Activated naive CD4-positive, alpha-beta T cell treated with anti-CD3 and anti-CD28 coated beads, Interleukin-2, amount 50 U/mL, for 24 hours (primary cell): ENCODE results near the gene KRTAP4-5.
A peak's percentile ranks its signal among the peaks of the same experiment; 100 is the strongest.
"Not testable (repeated sequence)": the region's sequence is repeated elsewhere in the genome, so short reads cannot be mapped to it uniquely, and the experiment has no call there.

Source experiments
- H3K27ac Mint-ChIP-seq: one replicate; pipeline ENCODE4 v1.8.0; 2021; ENCODE audit warnings: mild to moderate bottlenecking, mixed read lengths
- H3K27me3 Mint-ChIP-seq: one replicate; pipeline ENCODE4 v1.8.0; 2021; ENCODE audit warnings: mixed read lengths
- H3K36me3 Mint-ChIP-seq: one replicate; pipeline ENCODE4 v1.8.0; 2021; ENCODE audit warnings: mixed read lengths
- H3K4me1 Mint-ChIP-seq: one replicate; pipeline ENCODE4 v1.8.0; 2021; ENCODE audit warnings: mixed read lengths
- H3K4me3 Mint-ChIP-seq: one replicate; pipeline ENCODE4 v1.8.0; 2021; ENCODE audit warnings: mild to moderate bottlenecking, mixed read lengths
- H3K9me3 Mint-ChIP-seq: one replicate; pipeline ENCODE4 v1.8.0; 2021; ENCODE audit warnings: mixed read lengths

The KRTAP4-5 gene

DNA sequence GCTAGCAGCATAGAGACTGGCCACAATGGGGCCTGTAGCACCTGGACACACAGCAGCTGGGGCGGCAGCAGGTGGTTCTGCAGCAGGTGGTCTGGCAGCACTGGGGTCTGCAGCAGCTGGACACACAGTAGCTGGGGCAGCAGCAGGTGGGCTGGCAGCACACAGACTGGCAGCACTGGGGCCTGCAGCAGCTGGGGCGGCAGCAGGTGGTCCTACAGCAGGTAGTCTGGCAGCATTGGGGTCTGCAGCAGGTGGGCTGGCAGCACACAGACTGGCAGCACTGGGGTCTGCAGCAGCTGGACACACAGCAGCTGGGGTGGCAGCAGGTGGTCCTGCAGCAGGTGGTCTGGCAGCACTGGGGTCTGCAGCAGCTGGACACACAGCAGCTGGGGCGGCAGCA, 10.6 kb upstream of the KRTAP4-5 start:
- H3K27ac Mint-ChIP-seq, H3K4me1 Mint-ChIP-seq, H3K4me3 Mint-ChIP-seq, H3K9me3 Mint-ChIP-seq, H3K27me3 Mint-ChIP-seq, H3K36me3 Mint-ChIP-seq: not testable (repeated sequence)

DNA sequence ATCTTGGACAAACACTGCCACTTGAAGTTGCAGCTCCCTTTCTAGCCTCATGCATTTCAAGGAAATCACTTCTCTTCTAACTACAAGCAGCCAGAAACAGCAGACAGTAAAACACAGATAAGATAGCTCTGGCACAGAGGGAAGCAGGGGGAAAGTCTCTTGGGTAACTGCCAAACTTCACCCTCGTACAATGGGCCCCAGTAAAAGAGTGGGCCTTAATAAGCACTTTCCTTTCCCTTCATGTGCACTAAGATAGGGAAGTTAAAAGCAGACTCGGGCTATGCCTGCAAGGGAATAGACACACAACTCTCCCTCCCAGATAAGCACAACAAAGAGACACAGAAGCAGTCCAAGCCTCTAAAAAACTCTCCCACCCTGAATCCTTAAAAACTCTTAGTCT, 4.2 kb upstream of the KRTAP4-5 start:
- Mint-ChIP-seq H3K9me3 (no peaks in the 10 kb centered on the region), H3K4me1 (no peaks in the 10 kb centered on the region), H3K36me3 (no peaks in the 10 kb centered on the region)

DNA sequence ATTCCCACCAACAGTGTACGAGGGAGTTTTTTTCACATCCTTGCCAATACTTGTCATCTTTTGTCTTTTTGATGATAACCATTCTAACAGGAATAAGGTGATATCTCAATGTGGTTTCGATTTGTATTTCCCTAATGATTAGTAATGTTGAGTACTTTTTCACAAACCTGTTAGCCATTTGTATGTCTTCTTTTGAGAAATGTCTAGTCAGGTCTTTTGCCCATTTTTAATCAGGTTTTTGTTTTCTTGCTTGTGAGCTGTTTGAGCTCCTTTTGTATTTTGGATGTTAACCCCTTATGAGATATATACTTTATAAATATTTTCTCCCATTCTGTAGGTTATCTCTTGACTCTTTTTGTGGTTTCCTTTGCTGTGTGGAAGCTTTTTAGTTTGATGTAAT, 1.9 kb upstream of the KRTAP4-5 start:
- Mint-ChIP-seq H3K4me1 (no peaks in the 10 kb centered on the region), H3K36me3 (no peaks in the 10 kb centered on the region), H3K27ac (no peak overlapping the region), H3K9me3 (no peaks in the 10 kb centered on the region), H3K27me3 (no peaks in the 10 kb centered on the region), H3K4me3 (no peak overlapping the region)

More for the DNA sequence above, 4.2 kb upstream of the KRTAP4-5 start:
- no peak overlapping the region for H3K27ac Mint-ChIP-seq
- peaks cover 2% of the 10 kb centered on the region for H3K27me3 Mint-ChIP-seq
- H3K4me3 Mint-ChIP-seq = no peak overlapping the region

DNA sequence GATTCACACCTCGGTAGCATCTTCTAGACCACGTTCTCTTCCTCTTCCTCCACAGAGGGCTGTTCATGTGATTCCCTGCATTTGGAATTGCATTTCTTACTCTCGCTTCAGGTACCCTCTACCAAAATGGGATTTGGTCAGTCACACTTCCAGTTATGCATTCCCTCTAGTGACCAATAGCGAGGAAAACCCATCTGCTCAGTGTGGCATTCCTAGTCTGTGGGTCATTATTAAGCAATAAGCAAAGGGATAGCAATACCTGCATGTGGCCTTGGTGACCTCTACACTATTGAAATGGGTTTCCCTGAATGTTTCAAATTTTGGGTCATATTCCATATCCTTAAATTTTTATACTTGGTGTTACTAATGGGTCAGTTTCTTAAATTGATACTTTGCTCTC, 401 bp upstream of the KRTAP4-5 start:
- no peak overlapping the region for H3K27ac Mint-ChIP-seq
- peaks cover 1% of the 10 kb centered on the region for H3K36me3 Mint-ChIP-seq
- no peaks in the 10 kb centered on the region for H3K9me3 Mint-ChIP-seq
- no peaks in the 10 kb centered on the region for H3K4me1 Mint-ChIP-seq
- no peaks in the 10 kb centered on the region for H3K27me3 Mint-ChIP-seq
- H3K4me3 Mint-ChIP-seq = no peak overlapping the region

DNA sequence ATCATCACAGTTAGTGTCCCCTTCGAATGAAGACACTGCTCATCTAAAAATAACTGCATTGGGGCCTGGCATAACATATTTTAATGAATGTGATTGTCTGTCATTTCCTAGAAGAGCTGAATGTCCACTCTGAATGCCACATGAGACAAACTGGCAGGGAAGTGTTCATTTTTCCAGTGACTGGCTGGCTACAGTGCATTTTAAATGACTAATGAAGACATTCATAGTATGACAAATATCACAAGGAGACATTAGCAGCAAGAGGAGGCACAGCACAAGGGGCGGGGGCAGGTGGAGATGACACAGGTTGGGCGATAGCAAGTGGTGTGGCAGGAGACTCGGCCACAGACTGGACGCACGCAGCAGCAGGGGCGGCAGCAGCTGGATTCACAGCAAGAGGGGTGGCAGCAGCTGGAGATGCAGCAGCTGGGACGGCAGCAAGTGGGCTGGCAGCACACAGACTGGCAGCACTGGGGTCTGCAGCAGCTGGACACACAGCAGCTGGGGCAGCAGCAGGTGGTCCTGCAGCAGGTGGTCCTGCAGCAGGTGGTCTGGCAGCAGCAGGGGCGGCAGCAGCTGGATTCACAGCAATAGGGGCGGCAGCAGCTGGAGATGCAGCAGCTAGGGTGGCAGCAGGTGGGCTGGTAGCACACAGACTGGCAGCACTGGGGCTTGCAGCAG, 514 bp downstream of the KRTAP4-5 start:
- H3K27ac Mint-ChIP-seq, H3K9me3 Mint-ChIP-seq, H3K4me3 Mint-ChIP-seq, H3K4me1 Mint-ChIP-seq, H3K27me3 Mint-ChIP-seq, H3K36me3 Mint-ChIP-seq: not testable (repeated sequence)

DNA sequence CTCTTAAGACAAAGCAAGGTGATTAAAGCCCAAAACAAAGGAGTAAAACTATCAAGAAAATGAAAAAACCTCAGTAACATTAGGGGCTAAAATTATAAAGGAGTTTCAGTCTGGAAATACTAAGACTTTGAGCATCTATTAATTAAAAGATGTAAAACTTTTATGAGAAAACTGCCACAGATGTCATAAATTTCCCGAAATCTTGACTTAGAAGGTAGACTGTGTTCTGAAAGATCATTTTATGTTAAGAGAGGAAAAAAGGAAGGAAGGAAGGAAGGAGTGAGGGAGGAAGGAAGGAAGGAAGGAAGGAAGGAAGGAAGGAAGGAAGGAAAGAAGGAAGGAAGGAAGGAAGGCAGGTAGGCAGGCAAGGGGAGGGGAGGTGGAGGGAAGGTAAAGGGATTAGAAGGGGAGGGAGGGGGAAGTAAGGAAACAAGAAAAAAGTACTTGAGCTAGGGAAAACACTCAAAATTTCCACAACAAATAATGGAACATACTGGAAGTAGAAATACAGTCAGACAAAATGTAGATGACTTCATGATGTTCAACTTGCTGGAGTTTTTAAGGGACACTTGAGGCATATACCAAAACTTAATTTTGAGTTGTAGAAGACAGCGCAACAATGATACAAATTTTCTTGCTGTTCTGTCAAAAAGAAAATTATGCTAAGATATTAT, 2.0 kb downstream of the KRTAP4-5 start:
- Mint-ChIP-seq H3K36me3 (peaks cover 9% of the 10 kb centered on the region), H3K4me3 (no peak overlapping the region), H3K27ac (peak overlapping the region; percentile 5), H3K4me1 (no peaks in the 10 kb centered on the region), H3K27me3 (no peaks in the 10 kb centered on the region), H3K9me3 (peaks cover 11% of the 10 kb centered on the region)

DNA sequence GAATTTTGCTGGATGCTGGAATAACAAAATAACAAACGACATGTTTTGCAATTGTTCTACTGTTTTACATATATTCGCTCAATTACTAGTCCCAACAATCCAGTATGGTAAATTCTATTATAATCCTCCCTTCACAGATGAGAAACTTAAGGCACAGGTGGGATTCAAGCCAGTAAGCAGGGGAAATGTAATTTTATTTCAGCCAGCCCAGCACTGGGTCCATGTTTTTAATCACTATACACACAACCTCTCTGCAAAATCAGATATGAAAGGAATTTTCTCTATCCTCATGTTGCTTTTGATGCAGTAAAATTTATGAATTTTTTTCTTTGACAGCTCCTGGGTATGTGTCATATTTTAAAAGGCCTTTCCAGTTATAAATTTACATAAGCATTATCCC, 4.4 kb downstream of the KRTAP4-5 start:
- Mint-ChIP-seq H3K4me3 (no peak overlapping the region), H3K27ac (no peak overlapping the region), H3K4me1 (no peaks in the 10 kb centered on the region), H3K27me3 (no peaks in the 10 kb centered on the region), H3K9me3 (peaks cover 15% of the 10 kb centered on the region), H3K36me3 (peaks cover 10% of the 10 kb centered on the region)

DNA sequence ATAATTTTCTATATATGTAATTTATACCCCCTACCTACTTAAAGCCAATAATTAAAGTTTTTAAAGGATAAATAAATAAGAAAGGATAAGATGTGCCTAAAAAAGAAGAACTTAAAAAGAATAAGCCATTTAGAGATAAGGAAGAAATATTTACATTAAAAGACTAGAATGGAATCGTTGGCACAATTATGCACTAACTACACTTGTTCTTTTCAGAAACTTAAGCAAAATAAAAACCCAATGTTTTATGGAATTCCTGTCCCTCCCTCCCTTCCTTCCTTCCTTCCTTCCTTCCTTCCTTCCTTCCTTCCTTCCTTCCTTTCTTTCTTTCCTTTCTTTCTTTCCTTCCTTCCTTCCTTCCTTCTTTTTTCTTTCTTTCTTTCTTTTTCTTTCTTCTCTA, 4.8 kb downstream of the KRTAP4-5 start:
- Mint-ChIP-seq H3K36me3 (peaks cover 10% of the 10 kb centered on the region), H3K27me3 (no peaks in the 10 kb centered on the region), H3K4me3 (no peak overlapping the region), H3K27ac (no peak overlapping the region), H3K9me3 (peaks cover 15% of the 10 kb centered on the region), H3K4me1 (no peaks in the 10 kb centered on the region)

DNA sequence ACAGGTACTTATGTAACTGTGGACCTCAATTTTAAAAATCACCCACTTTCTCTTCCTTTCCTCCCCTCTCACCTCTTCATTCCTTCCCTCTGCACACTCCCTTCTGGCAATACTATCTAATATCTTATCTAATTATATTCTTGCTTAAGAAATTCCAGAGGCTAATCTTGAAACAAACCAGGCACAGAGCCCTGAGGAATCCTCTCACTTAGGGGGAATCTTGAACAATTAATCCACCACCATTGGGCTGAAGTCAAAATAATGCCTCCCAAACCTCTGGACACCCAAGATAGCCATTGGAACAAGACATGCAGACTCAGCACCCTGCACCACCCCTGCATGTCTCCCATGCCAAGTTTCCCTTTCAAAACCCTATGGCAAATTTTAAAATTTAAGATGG, 8.3 kb downstream of the KRTAP4-5 start:
- Mint-ChIP-seq H3K27ac (no peak overlapping the region), H3K36me3 (peaks cover 14% of the 10 kb centered on the region), H3K4me3 (no peak overlapping the region), H3K9me3 (peaks cover 20% of the 10 kb centered on the region), H3K4me1 (no peaks in the 10 kb centered on the region), H3K27me3 (no peaks in the 10 kb centered on the region)

DNA sequence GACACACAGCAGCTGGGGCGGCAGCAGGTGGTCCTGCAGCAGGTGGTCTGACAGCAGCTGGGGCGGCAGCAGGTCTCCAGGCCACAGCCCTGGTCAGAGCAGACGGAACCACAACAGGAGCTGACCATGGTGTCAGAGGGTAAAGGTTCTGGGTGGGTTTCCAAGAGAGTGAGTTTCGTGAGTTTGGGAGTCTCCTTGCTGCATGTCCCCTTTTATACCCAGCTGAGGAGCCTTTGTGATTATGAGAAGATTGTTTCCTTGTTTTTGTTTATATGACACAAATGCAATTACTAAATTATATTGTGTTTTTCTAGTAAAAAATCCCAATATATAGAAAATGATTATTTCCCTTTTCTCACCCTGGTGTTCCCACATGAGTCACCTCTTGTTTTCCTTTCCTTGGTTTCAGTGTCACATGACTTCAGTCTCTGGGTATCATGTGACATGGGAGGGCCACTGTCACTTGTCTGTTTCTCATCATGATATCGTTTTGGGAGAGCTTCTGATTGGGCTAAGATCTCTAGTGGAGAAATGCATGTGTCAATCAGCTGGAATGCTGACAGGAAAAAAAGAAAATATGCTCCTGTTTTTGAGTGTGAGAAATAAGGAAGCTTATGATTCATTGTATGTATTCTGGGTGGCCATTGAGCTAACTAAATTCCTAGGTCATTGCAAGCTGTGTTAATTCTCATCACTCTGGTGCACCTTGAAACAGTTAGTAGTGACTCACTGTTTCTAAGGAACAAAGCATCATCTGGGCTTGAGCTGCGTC, 9.1 kb downstream of the KRTAP4-5 start, which contains the start of gene KRTAP4-6:
Gene KRTAP4-6 (minus strand): TSS at position 185 of the 772 bp plus-strand sequence. CDS start 57 bp downstream, at position 128.
- peaks cover 20% of the 10 kb centered on the region for H3K9me3 Mint-ChIP-seq
- no peaks in the 10 kb centered on the region for H3K4me1 Mint-ChIP-seq
- H3K36me3 Mint-ChIP-seq = peaks cover 14% of the 10 kb centered on the region
- no peak within 1 kb of the TSS for H3K4me3 Mint-ChIP-seq
- H3K27me3 Mint-ChIP-seq = no peaks in the 10 kb centered on the region
- no peak within 1 kb of the TSS for H3K27ac Mint-ChIP-seq

DNA sequence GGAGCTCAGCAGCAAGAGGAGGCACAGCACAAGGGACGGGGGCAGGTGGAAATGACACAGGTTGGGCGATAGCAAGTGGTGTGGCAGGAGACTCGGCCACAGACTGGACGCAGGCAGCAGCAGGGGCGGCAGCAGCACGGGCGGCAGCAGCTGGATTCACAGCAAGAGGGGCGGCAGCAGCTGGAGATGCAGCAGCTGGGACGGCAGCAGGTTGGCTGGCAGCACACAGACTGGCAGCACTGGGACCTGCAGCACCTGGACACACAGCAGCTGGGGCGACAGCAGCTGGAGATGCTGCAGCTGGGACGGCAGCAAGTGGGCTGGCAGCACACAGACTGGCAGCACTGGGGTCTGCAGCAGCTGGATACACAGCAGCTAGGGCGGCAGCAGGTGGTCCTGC, 9.8 kb downstream of the KRTAP4-5 start:
- H3K4me1 Mint-ChIP-seq, H3K27me3 Mint-ChIP-seq, H3K27ac Mint-ChIP-seq, H3K4me3 Mint-ChIP-seq: not testable (repeated sequence)
- Mint-ChIP-seq H3K36me3 (peaks cover 12% of the 10 kb centered on the region), H3K9me3 (peaks cover 20% of the 10 kb centered on the region)

DNA sequence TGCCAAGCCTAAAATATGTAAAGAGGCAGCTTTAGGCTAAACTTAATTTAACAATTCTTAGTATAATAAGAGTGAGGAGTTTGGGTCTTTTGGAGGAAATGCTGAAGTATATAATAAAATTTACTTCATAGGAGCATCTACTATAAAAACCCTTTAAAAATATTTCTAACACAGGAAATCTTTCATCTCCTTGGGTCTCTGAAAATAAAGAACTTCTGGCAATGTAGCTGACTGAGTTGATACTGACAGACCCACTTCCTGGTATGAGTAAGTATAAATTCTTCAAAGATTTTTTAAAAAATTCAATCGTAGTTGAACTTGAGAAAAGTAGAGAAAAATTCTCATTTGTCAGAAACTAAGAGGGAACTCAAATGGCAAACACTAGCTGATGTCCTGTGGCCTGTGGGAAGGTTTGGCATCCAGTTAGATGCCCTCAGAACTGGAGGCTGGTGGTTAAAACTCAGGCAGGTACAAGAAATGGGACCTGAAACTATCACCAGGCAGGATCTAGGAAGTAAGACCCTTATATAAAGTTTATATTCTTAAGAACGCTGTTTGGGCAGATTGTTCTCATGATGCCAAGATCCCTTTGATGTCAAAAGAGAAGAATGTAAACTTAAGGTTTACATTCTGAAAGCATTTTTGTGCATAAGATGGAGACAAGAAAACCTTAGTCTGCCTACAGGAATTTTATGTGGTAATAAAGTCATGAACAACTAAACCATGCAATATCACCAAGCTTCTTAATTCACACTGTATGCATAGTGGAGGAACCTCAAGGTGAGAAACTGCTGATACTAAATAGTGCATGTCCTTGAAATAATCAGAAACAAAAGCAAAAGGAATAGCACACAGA, 15.5 kb downstream of the KRTAP4-5 start:
- no peaks in the 10 kb centered on the region for H3K27me3 Mint-ChIP-seq
- H3K4me3 Mint-ChIP-seq = no peak overlapping the region
- H3K9me3 Mint-ChIP-seq = peaks cover 2% of the 10 kb centered on the region
- H3K4me1 Mint-ChIP-seq = peaks cover 38% of the 10 kb centered on the region
- no peak overlapping the region for H3K27ac Mint-ChIP-seq
- H3K36me3 Mint-ChIP-seq = peaks cover 2% of the 10 kb centered on the region

DNA sequence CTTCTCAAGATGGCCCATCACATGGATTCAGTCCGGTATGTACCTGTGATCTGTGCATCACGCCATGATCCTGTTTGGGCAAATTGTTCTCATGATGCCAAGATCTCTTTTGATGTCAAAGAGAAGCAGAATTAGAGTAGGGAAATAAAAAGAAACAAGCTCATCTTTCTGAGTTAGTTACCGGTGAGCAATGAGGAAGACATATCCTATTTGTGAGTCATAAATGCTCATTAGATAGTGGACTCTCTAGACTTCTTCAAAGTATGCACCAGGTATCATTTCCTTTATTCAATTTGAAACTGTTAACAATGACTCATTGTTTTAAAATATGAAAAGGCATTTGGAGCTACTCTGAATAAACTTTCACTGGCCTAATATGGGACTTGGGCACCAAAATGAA, 17.6 kb downstream of the KRTAP4-5 start:
- Mint-ChIP-seq H3K4me3 (no peak overlapping the region), H3K9me3 (peaks cover 9% of the 10 kb centered on the region), H3K36me3 (no peaks in the 10 kb centered on the region), H3K27ac (no peak overlapping the region), H3K4me1 (peaks cover 44% of the 10 kb centered on the region), H3K27me3 (no peaks in the 10 kb centered on the region)

DNA sequence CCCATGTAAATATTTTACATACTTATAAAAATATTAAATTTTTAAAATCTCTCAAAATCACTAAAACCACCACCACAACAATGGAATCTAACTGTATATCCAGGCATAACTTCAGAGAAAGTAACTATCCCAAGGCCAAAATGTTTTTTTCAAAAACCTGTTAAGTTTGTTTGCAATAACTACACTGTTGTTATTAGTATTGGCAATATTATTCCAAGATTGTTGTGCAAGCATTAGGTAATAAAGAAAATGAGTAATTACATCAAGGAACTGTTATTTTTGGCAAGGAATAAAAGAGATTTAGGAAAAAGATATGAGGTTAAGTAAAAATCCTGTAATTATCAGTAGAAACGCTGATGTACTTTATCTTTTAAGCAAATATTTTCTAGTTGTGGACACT, 22.3 kb downstream of the KRTAP4-5 start:
- no peaks in the 10 kb centered on the region for H3K27me3 Mint-ChIP-seq
- H3K4me3 Mint-ChIP-seq = no peak overlapping the region
- H3K4me1 Mint-ChIP-seq = peaks cover 71% of the 10 kb centered on the region
- peaks cover 9% of the 10 kb centered on the region for H3K9me3 Mint-ChIP-seq
- no peak overlapping the region for H3K27ac Mint-ChIP-seq
- peaks cover 2% of the 10 kb centered on the region for H3K36me3 Mint-ChIP-seq

DNA sequence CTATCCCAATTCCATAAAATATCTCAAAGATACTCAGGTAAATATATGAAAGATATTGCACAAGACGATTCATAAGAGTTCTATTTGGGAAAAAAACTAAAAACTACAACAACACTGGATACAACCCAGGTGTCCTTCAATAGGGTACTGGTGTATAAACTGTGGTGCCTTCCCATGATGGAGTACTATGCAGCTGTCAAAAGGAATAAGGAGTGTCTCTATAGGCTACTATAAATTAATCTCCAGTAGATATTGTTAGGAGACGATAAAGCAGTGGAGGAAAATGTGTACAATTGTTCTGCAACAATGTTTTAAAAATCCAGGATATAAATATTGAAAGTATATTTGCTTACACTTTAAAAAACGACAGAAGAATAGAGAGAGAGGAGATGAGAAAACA, 23.2 kb downstream of the KRTAP4-5 start:
- Mint-ChIP-seq H3K4me3 (peak overlapping the region; percentile 28), H3K36me3 (peaks cover 2% of the 10 kb centered on the region)

More for the DNA sequence above, 23.2 kb downstream of the KRTAP4-5 start:
- Mint-ChIP-seq H3K27me3 (no peaks in the 10 kb centered on the region), H3K4me1 (peaks cover 63% of the 10 kb centered on the region), H3K9me3 (peaks cover 9% of the 10 kb centered on the region), H3K27ac (peak overlapping the region; percentile 46)
